Heart left ventricle (tissue), 16 donors: ENCODE measurements around the gene ORMDL3. TPM values are rescaled to one million over a fixed set of nuclear protein-coding genes. Genes with fewer than 3 reads are reported as not detected.

ENCODE experiments used
- ATAC-seq, 4 donors: fragments of 200-7000 bp; cut with Tn5 transposase; one replicate each; pipeline ENCODE4 v1.9.1; 2020 to 2022; ENCODE audit warnings: moderate library complexity in 4 of 4, mild to moderate bottlenecking in 3 of 4, moderate number of reproducible peaks in 1 of 4
- DNase-seq, 5 donors: peaks; one replicate each; pipeline ENCODE4 v3.0.0-alpha.2; 2020
- H3K27ac ChIP-seq, 12 donors: fragments of 200-600 bp; sonication (generic) in 4 of 12; one replicate each; pipeline versions ENCODE4 v1.5.0 to v1.8.0; 2016 to 2022; ENCODE audit warnings: mild to moderate bottlenecking in 2 of 12
- H3K27me3 ChIP-seq, 9 donors: fragments of 200-600 bp; sonication (generic) in 2 of 9; one replicate each; pipeline versions ENCODE4 v1.5.1 to v1.8.0; 2016 to 2022; ENCODE audit warnings: mild to moderate bottlenecking in 3 of 9
- H3K36me3 ChIP-seq, 9 donors: fragments of 200-600 bp; sonication (generic) in 2 of 9; one replicate each; pipeline versions ENCODE4 v1.5.0 to v1.8.0; 2018 to 2022; ENCODE audit warnings: mild to moderate bottlenecking in 2 of 9
- H3K4me1 ChIP-seq, 12 donors: fragments of 200-600 bp; sonication (generic) in 4 of 12; one replicate each; pipeline versions ENCODE4 v1.5.0 to v1.8.0; 2016 to 2022; ENCODE audit warnings: mild to moderate bottlenecking in 3 of 12
- H3K4me3 ChIP-seq, 12 donors: fragments of 200-600 bp; sonication (generic) in 4 of 12; one replicate each; pipeline versions ENCODE4 v1.5.0 to v1.8.0; 2017 to 2022; ENCODE audit warnings: mild to moderate bottlenecking in 9 of 12, moderate library complexity in 4 of 12
- H3K9me3 ChIP-seq, 12 donors: fragments of 200-600 bp; sonication (generic) in 4 of 12; one replicate each; pipeline versions ENCODE4 v1.5.0 to v1.8.0; 2016 to 2022; ENCODE audit warnings: mild to moderate bottlenecking in 1 of 12
- POLR2A ChIP-seq, 2 donors: fragments of 450-650 bp; IDR thresholded peaks; one replicate each; pipeline ENCODE4 v1.6.1; 2017; ENCODE audit warnings: antibody characterized with exemption in 2 of 2, mild to moderate bottlenecking in 2 of 2, moderate library complexity in 2 of 2
- WGBS, 4 donors: extraction: QIAGEN DNeasy Blood & Tissue Kit in 2 of 4; methylation state at CpG; one replicate each; pipeline versions ENCODE4 v1.1.5 to v1.1.7; 2013 to 2018; 5-methylcytosine and 5-hydroxymethylcytosine counted together
- intact Hi-C, 10 donors: fragments of 100-400 bp; cut with DNase I; formaldehyde crosslinking; loops; one replicate each; pipeline versions ENCODE4 v1.11.1 to v1.14.2; 2022
- polyA plus RNA-seq, 2 donors: library from polyadenylated mRNA; stranded (reverse); fragments of 200-250 nt; gene quantifications; one replicate each; pipeline ENCODE4 v1.2.3, GENCODE V29; 2013
- total RNA-seq, 9 donors: library from RNA; depleted of rRNA in 2 of 9; stranded (reverse); fragments of >200 nt in 2 of 9; fragmentation: NEBNext Ultra II Directional in 3 of 9; extraction: Animal tissue kit (Norgen Biotek cat#: 25700) in 3 of 9; gene quantifications; one replicate each; pipeline versions ENCODE4 v1.1.0 to v1.2.4, GENCODE V29; 2016 to 2023
- TF ChIP-seq, protein P1 (sequence below), 12 donors: fragments of 200-600 bp; sonication (generic) in 4 of 12; IDR thresholded peaks; one replicate each; pipeline versions ENCODE4 v1.5.0 to v1.8.0; 2018 to 2022; ENCODE audit warnings: antibody characterized with exemption in 12 of 12, mild to moderate bottlenecking in 5 of 12
- donor health status: ischemic (EF 13 %, LVEDD 7.1; RV severe dilation, severe dysfunction).
- donor health status: healthy with polysubstance abuse.
- donor health status: DM: no; HTN: yes; CAD: no.
- donor health status: DM: no; HTN: no; CAD: no.
- donor health status: ischemic (EF 25% LVEDD 6.9; RV normal size, moderate dysfunction).
- donor health status: ischemic (EF 25% LVEDD 5.7; RV mildly dilated, moderate dysfunction).
- donor health status: healthy.
- donor health status: DM: yes; HTN: yes; CAD: no.
- donor health status: ischemic (EF 35%, LVEDD 5.7; RV mildly dilated, moderate dysfunction).
- donor health status: nonischemic (EF 11% LVEDD 7.7; RV severe dilation, severe dysfunction).
- donor health status: DM: yes; HTN: yes; CAD: no.
- donor health status: PGD.
- donor health status: ischemic (EF 29% LVEDD 5.4; RV normal size, mild dysfunction).
- donor health status: nonischemic (EF 23%, LVEDD 6.1; RV moderate dilation, normal function).

The ORMDL3 gene
- total and polyA plus RNA-seq, 11 donors = 40.0 to 111 (median 59.2) TPM

DNA sequence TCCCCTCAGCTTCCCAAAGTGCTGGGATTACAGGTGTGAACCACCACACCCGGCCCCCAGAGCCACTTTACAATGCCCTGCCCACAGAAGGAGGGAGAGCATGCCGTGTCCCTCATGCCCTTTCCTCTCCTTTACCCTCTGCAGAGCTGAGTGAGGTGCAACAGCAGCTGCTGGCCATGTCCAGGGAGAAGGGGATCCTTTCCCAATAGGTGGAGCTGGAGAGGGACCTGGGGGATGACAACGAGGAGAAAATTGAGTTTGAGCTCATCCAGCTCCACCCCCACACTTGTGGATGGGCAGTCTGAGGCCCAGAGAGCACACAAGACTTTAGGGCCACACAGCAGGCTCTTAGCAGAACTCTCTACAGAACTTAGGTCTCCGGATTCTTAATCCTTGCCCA lies 27.5 kb upstream of the ORMDL3 start:
- Histone ChIP-seq H3K36me3 (no peaks in the 10 kb centered on the region), H3K4me1 (peaks cover 0 to 39% (median 17%) of the 10 kb centered on the region in 12 donors), H3K27me3 (no peaks in the 10 kb centered on the region), H3K9me3 (no peaks in the 10 kb centered on the region), H3K4me3 (no peak overlapping the region), H3K27ac (no peak overlapping the region)
- 49 to 64% (median 56%) methylated on average over 3 to 4 of the region's 4 CpGs for WGBS, 4 donors
- ATAC-seq (no peak), DNase-seq (no peak)
- no peak for TF ChIP-seq POLR2A (IDR thresholded peaks at IDR 0.05)
- TF ChIP-seq, protein P1, sequence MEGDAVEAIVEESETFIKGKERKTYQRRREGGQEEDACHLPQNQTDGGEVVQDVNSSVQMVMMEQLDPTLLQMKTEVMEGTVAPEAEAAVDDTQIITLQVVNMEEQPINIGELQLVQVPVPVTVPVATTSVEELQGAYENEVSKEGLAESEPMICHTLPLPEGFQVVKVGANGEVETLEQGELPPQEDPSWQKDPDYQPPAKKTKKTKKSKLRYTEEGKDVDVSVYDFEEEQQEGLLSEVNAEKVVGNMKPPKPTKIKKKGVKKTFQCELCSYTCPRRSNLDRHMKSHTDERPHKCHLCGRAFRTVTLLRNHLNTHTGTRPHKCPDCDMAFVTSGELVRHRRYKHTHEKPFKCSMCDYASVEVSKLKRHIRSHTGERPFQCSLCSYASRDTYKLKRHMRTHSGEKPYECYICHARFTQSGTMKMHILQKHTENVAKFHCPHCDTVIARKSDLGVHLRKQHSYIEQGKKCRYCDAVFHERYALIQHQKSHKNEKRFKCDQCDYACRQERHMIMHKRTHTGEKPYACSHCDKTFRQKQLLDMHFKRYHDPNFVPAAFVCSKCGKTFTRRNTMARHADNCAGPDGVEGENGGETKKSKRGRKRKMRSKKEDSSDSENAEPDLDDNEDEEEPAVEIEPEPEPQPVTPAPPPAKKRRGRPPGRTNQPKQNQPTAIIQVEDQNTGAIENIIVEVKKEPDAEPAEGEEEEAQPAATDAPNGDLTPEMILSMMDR (IDR thresholded peaks at IDR 0.05) = no peak
- intact Hi-C loops = loop anchor here in 3 of 10 donors (5.0 to 10.0 kb wide), 3 partner anchors 33 to 410 kb away; partner anchors contain the start of gene PPP1R1B (in 1 of the 3)

DNA sequence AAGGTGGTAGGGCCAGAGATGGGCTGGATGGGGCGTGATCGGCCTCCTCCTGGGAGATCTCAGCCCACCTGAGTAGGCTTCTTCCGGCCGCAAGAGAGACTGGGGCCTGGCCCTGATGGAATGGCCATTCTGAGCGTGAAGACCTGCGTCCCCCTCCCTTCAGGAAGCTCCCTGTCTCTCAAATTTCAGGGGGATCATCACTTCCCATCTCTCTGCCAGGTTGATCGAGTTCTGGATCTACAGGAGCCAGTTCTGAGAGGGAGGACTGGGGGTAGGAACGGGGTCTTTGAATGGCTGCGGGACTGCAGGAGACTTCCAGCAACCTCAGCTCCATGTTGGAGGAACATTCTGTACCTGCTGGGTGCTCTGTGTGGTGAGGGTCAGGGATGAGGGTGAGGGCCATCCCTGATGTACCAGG lies 26.1 kb upstream of the ORMDL3 start:
- intact Hi-C loops = loop anchor here in 6 of 10 donors (1.0 to 10.0 kb wide), 6 partner anchors 25 to 409 kb away; partner anchors contain the start of genes LRRC3C (in 2 of the 6), ORMDL3 (in 2 of the 6), PPP1R1B (in 1 of the 6) and PSMD3 (in 1 of the 6)
- DNase-seq = no peak
- no peak for ATAC-seq
- TF ChIP-seq POLR2A (IDR thresholded peaks at IDR 0.05) = no peak
- Histone ChIP-seq H3K4me1 (peaks cover 0 to 33% (median 13%) of the 10 kb centered on the region in 12 donors), H3K4me3 (peak overlapping the region in 10 of 12 donors; percentile 26 to 62 (median 47)), H3K36me3 (no peaks in the 10 kb centered on the region), H3K27me3 (no peaks in the 10 kb centered on the region), H3K9me3 (no peaks in the 10 kb centered on the region), H3K27ac (peak overlapping the region in 10 of 12 donors; percentile 2 to 76 (median 56))
- WGBS, 4 donors = 29 to 37% (median 36%) methylated on average over 4 to 9 of the region's 9 CpGs

DNA sequence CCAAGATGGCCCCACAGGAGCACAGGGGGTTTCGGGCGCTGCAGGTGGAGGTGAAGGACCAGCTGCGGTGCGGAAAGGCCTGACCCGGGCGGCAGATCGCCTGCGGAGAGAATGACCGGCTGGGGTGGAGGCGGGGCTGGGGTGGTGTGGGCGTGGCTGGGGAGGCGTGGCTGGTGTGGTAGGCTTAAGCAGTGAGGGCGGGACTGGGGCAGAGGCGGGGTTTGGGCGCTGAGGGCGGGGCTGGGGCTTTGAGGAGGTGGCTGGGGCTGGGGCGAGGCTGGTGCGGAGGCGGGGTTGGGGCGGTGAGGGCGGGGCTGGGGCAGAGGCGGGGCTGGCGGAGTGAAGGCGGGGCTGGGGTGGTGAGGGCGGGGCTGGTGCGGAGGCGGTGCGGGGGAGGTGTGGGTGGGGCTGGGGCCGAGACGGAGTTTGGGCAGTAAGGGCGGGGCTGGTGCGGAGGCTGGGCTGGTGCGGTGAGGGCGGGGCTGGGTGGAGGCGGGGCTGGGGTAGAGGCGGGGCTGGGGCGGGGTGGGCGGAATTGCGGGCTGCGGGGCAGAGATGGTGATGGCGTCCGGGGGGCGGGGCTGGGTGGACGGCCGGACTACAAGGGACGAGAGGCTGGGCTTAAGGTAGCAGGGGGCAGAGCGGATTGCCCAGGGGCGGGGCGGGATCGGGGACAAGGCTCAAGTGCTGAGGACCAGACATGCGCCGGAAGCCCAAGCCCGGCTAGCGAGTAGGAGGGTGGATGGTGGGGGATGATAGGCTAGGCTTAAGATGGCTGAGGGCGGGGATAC lies 25.5 kb upstream of the ORMDL3 start:
- peak; percentile 92 to 95 (median 94) for ATAC-seq
- TF ChIP-seq, protein P1 (IDR thresholded peaks at IDR 0.05) = no peak
- TF ChIP-seq POLR2A (IDR thresholded peaks at IDR 0.05) = peak in 1 of 2 donors; percentile 35
- H3K4me3 ChIP-seq = peak overlapping the region in 10 of 12 donors; percentile 26 to 62 (median 48)
- H3K27me3 ChIP-seq = no peaks in the 10 kb centered on the region
- no peaks in the 10 kb centered on the region for H3K36me3 ChIP-seq
- intact Hi-C loops = loop anchor here in 6 of 10 donors (1.0 to 10.0 kb wide), 7 partner anchors 24 to 408 kb away; partner anchors contain the start of genes LRRC3C (in 2 of the 6), ORMDL3 (in 2 of the 6), PPP1R1B (in 1 of the 6) and PSMD3 (in 1 of the 6)
- peaks cover 0 to 33% (median 13%) of the 10 kb centered on the region in 12 donors for H3K4me1 ChIP-seq
- H3K9me3 ChIP-seq = no peaks in the 10 kb centered on the region
- H3K27ac ChIP-seq = peak overlapping the region in 10 of 12 donors; percentile 2 to 78 (median 60)
- WGBS, 4 donors = 1 to 2% (median 1%) methylated on average over 16 to 55 of the region's 55 CpGs
- peak; percentile 98 to 99 (median 98) for DNase-seq

- Histone ChIP-seq H3K27ac (peak overlapping the region in 9 of 12 donors; percentile 41 to 78 (median 57)), H3K4me3 (peak overlapping the region in 10 of 12 donors; percentile 24 to 56 (median 46))
Observed at GRCh38 chr17:39951924-39952679, 24.7 kb upstream of the ORMDL3 start.

More at GRCh38 chr17:39951924-39952679, 24.7 kb upstream of the ORMDL3 start:
- H3K4me1 ChIP-seq = peaks cover 0 to 33% (median 13%) of the 10 kb centered on the region in 12 donors
- no peak for ATAC-seq
- 61 to 72% (median 66%) methylated on average over 19 to 22 of the region's 22 CpGs for WGBS, 4 donors
- TF ChIP-seq, protein P1 (IDR thresholded peaks at IDR 0.05) = no peak
- no peak for TF ChIP-seq POLR2A (IDR thresholded peaks at IDR 0.05)
- DNase-seq = peak in 1 of 5 donors; percentile 49
- no peaks in the 10 kb centered on the region for H3K36me3 ChIP-seq
- intact Hi-C loops = loop anchor here in 3 of 10 donors (1.0 to 10.0 kb wide), 4 partner anchors 23 to 407 kb away; partner anchors contain the start of gene PPP1R1B (in 1 of the 3)
- H3K27me3 ChIP-seq = no peaks in the 10 kb centered on the region
- H3K9me3 ChIP-seq = no peaks in the 10 kb centered on the region
